A673 (cell line): ENCODE measurements around the gene SWI5.

ENCODE experiments used
- EZH2 ChIP-seq: fragments of 200-600 bp; sonication (generic); IDR thresholded peaks from 2 replicates; pipeline ENCODE4 v1.6.1; 2017; ENCODE audit warnings: borderline replicate concordance, low read depth, mild to moderate bottlenecking, mixed read lengths, antibody characterized with exemption, low read length; ENCODE audit not compliant: poor library complexity, severe bottlenecking
- TF ChIP-seq, protein P1 (sequence below): fragments of 300-800, 200-600 bp; sonication (generic); conservative IDR thresholded peaks from 2 replicates; pipeline ENCODE4 v1.5.1; 2017; ENCODE audit warnings: low read depth, mild to moderate bottlenecking, antibody characterized with exemption, low read length, moderate library complexity, mixed read lengths

DNA sequence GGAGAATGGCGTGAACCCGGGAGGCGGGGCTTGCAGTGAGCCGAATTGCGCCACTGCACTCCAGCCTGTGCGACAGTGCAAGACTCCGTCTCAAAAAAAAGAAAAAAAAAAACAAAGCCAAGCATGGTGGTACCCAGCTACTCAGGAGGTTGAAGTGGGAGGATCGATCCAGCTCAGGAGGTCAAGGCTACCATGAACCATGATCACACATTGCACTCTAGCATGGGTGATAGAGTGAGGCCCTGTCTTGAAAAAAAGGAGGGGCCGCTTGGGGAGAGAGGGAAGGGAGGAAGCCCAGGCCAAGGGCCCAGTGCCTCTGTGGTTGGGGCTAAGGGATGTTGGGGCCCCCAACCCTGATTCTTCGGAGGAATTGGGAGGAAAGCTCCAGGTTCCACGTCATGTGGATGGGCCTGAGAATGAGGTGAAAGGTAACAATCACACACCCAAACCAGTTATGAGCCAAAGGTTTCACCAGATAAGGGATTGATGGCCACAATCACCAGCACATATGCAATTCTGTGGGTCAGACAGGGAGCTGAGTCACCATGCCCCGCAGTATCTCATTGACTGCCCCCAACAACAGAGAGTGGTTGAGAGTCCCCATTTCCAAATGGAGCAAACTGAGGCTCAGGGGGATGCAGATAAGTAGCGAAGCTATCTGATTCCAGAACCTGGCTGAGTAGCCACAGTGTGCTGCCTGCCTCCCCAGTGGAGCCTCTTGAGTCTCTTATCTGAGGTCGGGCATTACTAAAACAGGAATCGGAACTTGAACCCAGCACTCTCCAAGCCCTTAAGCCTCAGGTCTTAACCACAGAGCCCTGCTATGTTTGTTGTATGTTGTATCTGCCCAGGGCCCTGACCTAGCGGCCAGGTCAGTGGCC lies 20.5 kb downstream of the SWI5 start:
- TF ChIP-seq EZH2 = no peak
- TF ChIP-seq, protein P1, sequence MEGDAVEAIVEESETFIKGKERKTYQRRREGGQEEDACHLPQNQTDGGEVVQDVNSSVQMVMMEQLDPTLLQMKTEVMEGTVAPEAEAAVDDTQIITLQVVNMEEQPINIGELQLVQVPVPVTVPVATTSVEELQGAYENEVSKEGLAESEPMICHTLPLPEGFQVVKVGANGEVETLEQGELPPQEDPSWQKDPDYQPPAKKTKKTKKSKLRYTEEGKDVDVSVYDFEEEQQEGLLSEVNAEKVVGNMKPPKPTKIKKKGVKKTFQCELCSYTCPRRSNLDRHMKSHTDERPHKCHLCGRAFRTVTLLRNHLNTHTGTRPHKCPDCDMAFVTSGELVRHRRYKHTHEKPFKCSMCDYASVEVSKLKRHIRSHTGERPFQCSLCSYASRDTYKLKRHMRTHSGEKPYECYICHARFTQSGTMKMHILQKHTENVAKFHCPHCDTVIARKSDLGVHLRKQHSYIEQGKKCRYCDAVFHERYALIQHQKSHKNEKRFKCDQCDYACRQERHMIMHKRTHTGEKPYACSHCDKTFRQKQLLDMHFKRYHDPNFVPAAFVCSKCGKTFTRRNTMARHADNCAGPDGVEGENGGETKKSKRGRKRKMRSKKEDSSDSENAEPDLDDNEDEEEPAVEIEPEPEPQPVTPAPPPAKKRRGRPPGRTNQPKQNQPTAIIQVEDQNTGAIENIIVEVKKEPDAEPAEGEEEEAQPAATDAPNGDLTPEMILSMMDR = no peak
